OCI-LY7 (cell line): ENCODE data around the gene CCHCR1. TPM values are rescaled to one million over a fixed set of nuclear protein-coding genes. Genes with fewer than 3 reads are reported as not detected.
"Not testable (repeated sequence)": the region's sequence is repeated elsewhere in the genome, so short reads cannot be mapped to it uniquely, and the experiment has no call there.

Source experiments
- BruUV-seq: library from RNA; stranded (reverse); fragments of 400-500 nt; replicated peaks from 2 replicates; lab custom pipeline; 2021; lab: Mats Ljungman, UMichigan
- CTCF ChIA-PET: fragments of 300-600 bp; sonication (Branson Sonifier 250); formaldehyde crosslinking; loops from one replicate; lab custom pipeline; 2022; ENCODE audit warnings: antibody characterized with exemption; ENCODE audit not compliant: unreplicated experiment; lab: Charles Lee
- POLR2A ChIA-PET: fragments of 300-600 bp; sonication (Branson Sonifier 250); formaldehyde crosslinking; loops from one replicate; lab custom pipeline; 2022; ENCODE audit warnings: antibody characterized with exemption; lab: Charles Lee
- DNase-seq: peaks from one replicate; pipeline ENCODE4 v3.0.0-alpha.2; 2015; ENCODE audit warnings: low spot score
- H2AFZ ChIP-seq: fragments of 200-600 bp; sonication (generic), shearing (Covaris generic); 2 replicates; pipeline ENCODE4 v1.6.1; 2014; ENCODE audit warnings: mild to moderate bottlenecking, antibody characterized with exemption, low read length, moderate library complexity
- H3K27ac ChIP-seq: fragments of 200-600 bp; sonication (generic); 2 replicates; pipeline ENCODE4 v1.5.1; 2014; ENCODE audit warnings: mixed run types, low read depth, mild to moderate bottlenecking, moderate library complexity, low read length, inconsistent platforms; ENCODE audit not compliant: poor library complexity, severe bottlenecking
- H3K36me3 ChIP-seq: fragments of 200-600 bp; sonication (generic); 2 replicates; pipeline ENCODE4 v1.6.1; 2014; ENCODE audit warnings: mild to moderate bottlenecking, antibody characterized with exemption, low read length, moderate library complexity, mixed read lengths; ENCODE audit not compliant: insufficient read depth
- H3K4me1 ChIP-seq: fragments of 200-600 bp; sonication (generic); 2 replicates; pipeline ENCODE4 v1.5.1; 2014; ENCODE audit warnings: mild to moderate bottlenecking, low read length; ENCODE audit not compliant: insufficient read depth, poor library complexity, severe bottlenecking
- H3K4me2 ChIP-seq: fragments of 200-600 bp; sonication (generic); 2 replicates; pipeline ENCODE4 v1.6.1; 2014; ENCODE audit warnings: mild to moderate bottlenecking, low read length
- H3K4me3 ChIP-seq: fragments of 200-600 bp; sonication (generic); 2 replicates; pipeline ENCODE4 v1.5.1; 2014; ENCODE audit warnings: mild to moderate bottlenecking, low read depth, low read length; ENCODE audit not compliant: poor library complexity, severe bottlenecking
- H3K79me2 ChIP-seq: fragments of 200-600 bp; sonication (generic); 2 replicates; pipeline ENCODE4 v1.6.1; 2016; ENCODE audit warnings: low read depth, mild to moderate bottlenecking, low read length, moderate library complexity, mixed read lengths; ENCODE audit not compliant: insufficient read depth
- H3K9me2 ChIP-seq: fragments of 200-600 bp; sonication (generic); 2 replicates; pipeline ENCODE4 v1.6.1; 2016; ENCODE audit warnings: mild to moderate bottlenecking, low read length, mixed read lengths; ENCODE audit not compliant: insufficient read depth
- H3K9me3 ChIP-seq: fragments of 200-600 bp; sonication (generic); 2 replicates; pipeline ENCODE4 v1.6.1; 2014; ENCODE audit warnings: mild to moderate bottlenecking, mixed run types, low read length, mixed read lengths
- H4K20me1 ChIP-seq: fragments of 200-600 bp; sonication (generic); 2 replicates; pipeline ENCODE4 v1.6.1; 2014; ENCODE audit warnings: mild to moderate bottlenecking, antibody characterized with exemption, low read length, moderate library complexity, mixed read lengths; ENCODE audit not compliant: insufficient read depth
- EZH2phosphoT487 ChIP-seq: fragments of 200-600 bp; sonication (generic); IDR thresholded peaks from 2 replicates; pipeline ENCODE4 v1.6.1; 2018; ENCODE audit warnings: low read depth, borderline replicate concordance, mild to moderate bottlenecking, mixed run types, antibody characterized with exemption, low read length, moderate library complexity, mixed read lengths
- intact Hi-C: fragments of 100-400 bp; cut with micrococcal nuclease; formaldehyde crosslinking; loops from one replicate; pipeline ENCODE4 v1.10.0; 2022; ENCODE audit not compliant: unreplicated experiment
- total RNA-seq, 2 experiments: library from RNA; depleted of rRNA in 1 of 2; stranded (reverse); fragments of >200 nt in 1 of 2; shearing (Covaris generic) in 1 of 2; gene quantifications; 2 replicates each; pipeline ENCODE4 v1.2.3, GENCODE V29; 2014 to 2022
- TF ChIP-seq, protein P1 (sequence below): fragments of 200-600 bp; sonication (generic); conservative IDR thresholded peaks from 2 replicates; pipeline ENCODE4 v1.5.1; 2014; ENCODE audit warnings: mild to moderate bottlenecking, antibody characterized with exemption, low read length, moderate library complexity, mixed read lengths

The CCHCR1 gene
- total RNA-seq, 2 experiments from 2014 or later: 23.9 to 33.0 TPM

DNA sequence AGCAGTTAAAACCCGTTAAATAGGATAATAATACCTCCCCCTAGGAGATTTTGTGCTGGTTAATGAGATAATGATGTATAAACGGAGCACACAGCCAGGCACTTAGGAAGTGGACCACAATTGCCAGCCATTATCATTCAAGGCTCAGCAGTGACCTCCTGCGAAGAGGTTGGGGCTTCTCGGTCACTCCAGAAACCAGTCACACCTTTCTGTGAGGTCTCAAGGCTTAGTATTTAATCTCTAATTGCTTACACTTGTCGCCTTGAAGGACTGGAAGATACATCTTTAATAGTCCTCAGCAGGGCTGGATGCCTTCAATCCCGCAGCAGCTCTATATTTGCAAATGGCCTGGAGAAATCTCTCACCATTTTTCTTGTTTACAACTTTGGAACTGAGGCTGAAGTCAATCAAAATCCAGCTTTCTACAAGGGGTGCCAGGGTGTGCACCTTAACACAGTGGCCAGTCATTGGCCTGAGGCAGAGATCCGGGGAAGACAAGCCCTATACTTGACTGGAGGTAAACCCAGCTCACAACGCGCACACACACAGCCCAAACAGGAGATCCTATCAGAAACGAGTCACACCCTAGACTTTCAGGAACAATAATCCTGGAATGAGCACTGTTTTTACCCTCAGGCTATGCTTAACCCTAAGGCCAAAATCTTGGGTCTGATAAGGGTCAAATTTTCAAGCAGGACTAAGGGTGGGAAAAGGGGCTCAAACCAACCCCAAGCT, 11.7 kb upstream of the CCHCR1 start:
- ChIA-PET CTCF (no interaction called here), POLR2A (no interaction called here)
- Histone ChIP-seq H3K4me3 (no peak overlapping the region), H3K27ac (no peak overlapping the region), H3K4me2 (no peak overlapping the region), H3K79me2 (no peaks in the 10 kb centered on the region), H3K4me1 (peaks cover 14% of the 10 kb centered on the region), H3K36me3 (no peaks in the 10 kb centered on the region), H3K9me2 (no peaks in the 10 kb centered on the region), H4K20me1 (no peaks in the 10 kb centered on the region), H2AFZ (no peak overlapping the region), H3K9me3 (no peaks in the 10 kb centered on the region)
- intact Hi-C loops: no loop called here
- TF ChIP-seq EZH2phosphoT487: no peak
- TF ChIP-seq, protein P1, sequence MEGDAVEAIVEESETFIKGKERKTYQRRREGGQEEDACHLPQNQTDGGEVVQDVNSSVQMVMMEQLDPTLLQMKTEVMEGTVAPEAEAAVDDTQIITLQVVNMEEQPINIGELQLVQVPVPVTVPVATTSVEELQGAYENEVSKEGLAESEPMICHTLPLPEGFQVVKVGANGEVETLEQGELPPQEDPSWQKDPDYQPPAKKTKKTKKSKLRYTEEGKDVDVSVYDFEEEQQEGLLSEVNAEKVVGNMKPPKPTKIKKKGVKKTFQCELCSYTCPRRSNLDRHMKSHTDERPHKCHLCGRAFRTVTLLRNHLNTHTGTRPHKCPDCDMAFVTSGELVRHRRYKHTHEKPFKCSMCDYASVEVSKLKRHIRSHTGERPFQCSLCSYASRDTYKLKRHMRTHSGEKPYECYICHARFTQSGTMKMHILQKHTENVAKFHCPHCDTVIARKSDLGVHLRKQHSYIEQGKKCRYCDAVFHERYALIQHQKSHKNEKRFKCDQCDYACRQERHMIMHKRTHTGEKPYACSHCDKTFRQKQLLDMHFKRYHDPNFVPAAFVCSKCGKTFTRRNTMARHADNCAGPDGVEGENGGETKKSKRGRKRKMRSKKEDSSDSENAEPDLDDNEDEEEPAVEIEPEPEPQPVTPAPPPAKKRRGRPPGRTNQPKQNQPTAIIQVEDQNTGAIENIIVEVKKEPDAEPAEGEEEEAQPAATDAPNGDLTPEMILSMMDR: no peak
- DNase-seq: no peak
- no TSS peak for BruUV-seq

DNA sequence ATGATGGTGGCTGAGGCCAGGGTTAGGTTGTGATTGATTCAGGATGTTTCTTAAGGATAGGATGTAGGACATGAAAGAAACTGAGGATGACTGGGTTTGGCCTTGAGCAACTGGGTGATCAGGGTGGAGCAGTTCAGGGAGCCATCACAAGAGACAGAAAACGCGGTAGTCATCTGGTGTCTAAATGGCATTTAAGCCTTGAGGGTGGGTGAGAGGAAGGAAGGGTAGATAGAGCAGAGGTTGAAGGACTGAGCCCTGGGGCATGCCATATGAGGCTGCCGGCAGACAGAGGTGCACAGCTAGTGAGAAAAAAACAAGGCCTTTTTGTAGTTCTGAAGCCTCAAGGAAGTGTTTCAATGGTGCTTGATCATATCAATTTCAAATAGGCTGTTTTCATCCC, 11.0 kb upstream of the CCHCR1 start:
- H2AFZ ChIP-seq: no peak overlapping the region
- H3K27ac ChIP-seq: no peak overlapping the region
- no TSS peak for BruUV-seq
- no peaks in the 10 kb centered on the region for H3K9me3 ChIP-seq
- no peaks in the 10 kb centered on the region for H3K79me2 ChIP-seq
- H3K4me3 ChIP-seq: no peak overlapping the region
- TF ChIP-seq, protein P1: no peak
- no peak for TF ChIP-seq EZH2phosphoT487
- no peaks in the 10 kb centered on the region for H3K9me2 ChIP-seq
- no peak overlapping the region for H3K4me2 ChIP-seq
- ChIA-PET CTCF (no interaction called here), POLR2A (interaction anchor here (0.7 kb wide), 1 partner anchor 798 kb away, joined by 4 read pairs; no protein-coding TSS in a partner anchor)
- intact Hi-C loops: no loop called here
- no peak for DNase-seq
- H3K4me1 ChIP-seq: peaks cover 21% of the 10 kb centered on the region
- peaks cover 5% of the 10 kb centered on the region for H3K36me3 ChIP-seq
- H4K20me1 ChIP-seq: no peaks in the 10 kb centered on the region; the same call in 1 of the 2 replicates

- Histone ChIP-seq H3K4me3 (no peak overlapping the region), H3K79me2 (no peaks in the 10 kb centered on the region), H2AFZ (no peak overlapping the region), H3K4me1 (peaks cover 30% of the 10 kb centered on the region), H3K27ac (no peak overlapping the region), H4K20me1 (no peaks in the 10 kb centered on the region; the same call in 1 of the 2 replicates), H3K4me2 (no peak overlapping the region), H3K36me3 (peaks cover 31% of the 10 kb centered on the region), H3K9me3 (no peaks in the 10 kb centered on the region), H3K9me2 (no peaks in the 10 kb centered on the region)
- no peak for DNase-seq
- ChIA-PET CTCF (no interaction called here), POLR2A (interaction anchor here (1.0 kb wide), 1 partner anchor 18 kb away, joined by 3 read pairs; no protein-coding TSS in a partner anchor)
- intact Hi-C loops: no loop called here
- TF ChIP-seq, protein P1: no peak
- TF ChIP-seq EZH2phosphoT487: no peak
- BruUV-seq: no TSS peak
Observed at GRCh38 chr6:31165986-31166385, 8.4 kb upstream of the CCHCR1 start.

DNA sequence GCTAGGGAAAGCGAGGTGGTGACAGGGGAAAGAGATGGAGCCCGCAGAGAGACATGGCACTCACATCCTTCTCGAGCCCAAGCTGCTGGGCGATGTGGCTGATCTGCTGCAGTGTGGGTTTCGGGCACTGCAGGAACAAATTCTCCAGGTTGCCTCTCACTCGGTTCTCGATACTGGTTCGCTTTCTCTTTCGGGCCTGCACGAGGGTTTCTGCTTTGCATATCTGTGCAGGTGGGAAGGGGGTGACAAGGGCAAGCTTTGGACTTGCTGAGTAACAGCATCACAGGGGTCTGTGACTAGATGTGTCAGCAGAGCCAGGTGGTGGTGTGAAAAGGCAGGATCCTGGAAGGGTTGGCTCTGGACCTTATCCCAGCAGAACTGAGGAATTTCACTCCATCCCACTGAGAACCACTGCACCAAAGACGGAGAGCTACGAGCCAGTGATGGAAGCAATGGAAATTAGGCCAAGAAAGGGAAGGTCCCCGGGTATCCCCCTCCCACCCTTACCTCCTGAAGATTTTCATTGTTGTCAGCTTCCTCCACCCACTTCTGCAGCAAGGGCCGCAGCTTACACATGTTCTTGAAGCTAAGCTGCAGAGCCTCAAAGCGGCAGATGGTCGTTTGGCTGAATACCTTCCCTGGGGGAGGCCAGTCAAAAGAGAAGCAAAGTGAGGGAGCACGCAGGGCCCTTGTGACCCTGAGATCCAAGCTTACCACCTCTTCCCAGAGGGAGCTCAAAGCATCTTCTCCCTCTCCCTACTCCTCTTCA, 7.6 kb upstream of the CCHCR1 start:
- H3K9me2 ChIP-seq, H2AFZ ChIP-seq, intact Hi-C loops, H3K79me2 ChIP-seq, H3K9me3 ChIP-seq, H4K20me1 ChIP-seq, CTCF ChIA-PET, BruUV-seq: not testable (repeated sequence)
- H3K4me3 ChIP-seq: peak overlapping the region; percentile 14
- H3K27ac ChIP-seq: peak overlapping the region; percentile 42
- H3K36me3 ChIP-seq: peaks cover 38% of the 10 kb centered on the region
- H3K4me2 ChIP-seq: peak overlapping the region; percentile 78
- POLR2A ChIA-PET: interaction anchor here (1.6 kb wide), 1 partner anchor 27 kb away, joined by 3 read pairs; the partner anchor contains the start of gene PSORS1C2
- H3K4me1 ChIP-seq: peaks cover 30% of the 10 kb centered on the region
- peak; percentile 63 for DNase-seq
